MM.1S (cell line): ENCODE data around the gene CREG1.

ENCODE experiments used
- CTCF ChIP-seq: fragments of 300-600 bp; sonication (generic); IDR thresholded peaks from 2 replicates; pipeline ENCODE4 v1.5.1; 2016; ENCODE audit warnings: antibody characterized with exemption, low read length, mixed read lengths
- EZH2 ChIP-seq: fragments of 300-600 bp; sonication (generic); optimal IDR thresholded peaks from 2 replicates; pipeline ENCODE3; 2017; ENCODE audit warnings: low read depth, mild to moderate bottlenecking, antibody characterized with exemption, low read length, mixed read lengths

GRCh38 chr1:167601442-167602383 lies 48.2 kb upstream of the CREG1 start:
- TF ChIP-seq CTCF (no peak), EZH2 (no peak)
